CD4-positive, CD25-positive, alpha-beta regulatory T cell (primary cell): ENCODE results near the gene TMEM229A. TPM values are rescaled to one million over a fixed set of nuclear protein-coding genes. Genes with fewer than 3 reads are reported as not detected.
"Not testable (repeated sequence)": the region's sequence is repeated elsewhere in the genome, so short reads cannot be mapped to it uniquely, and the experiment has no call there.

Source experiments
- ATAC-seq, 2 donors: fragments of 150-1000 bp; cut with Tn5 transposase; one replicate each; pipeline ENCODE4 v1.10.0; 2021; ENCODE audit warnings: low read depth in 2 of 2, moderate number of reproducible peaks in 2 of 2, moderate library complexity in 1 of 2
- DNase-seq, 3 donors: peaks; one replicate each; pipeline versions ENCODE4 v3.0.0 to v3.0.0-alpha.2; 2012 to 2022; ENCODE audit warnings: mixed read lengths in 1 of 3
- H3K27ac ChIP-seq: one replicate; pipeline ENCODE4 v1.7.0; 2013; ENCODE audit warnings: mild to moderate bottlenecking, low read length; ENCODE audit not compliant: insufficient read depth, poor library complexity, severe bottlenecking
- H3K27me3 ChIP-seq: one replicate; pipeline ENCODE4 v1.7.0; 2013; ENCODE audit warnings: low read length; ENCODE audit not compliant: control insufficient read depth, insufficient read depth
- H3K36me3 ChIP-seq: one replicate; pipeline ENCODE4 v1.7.0; 2013; ENCODE audit warnings: mild to moderate bottlenecking, low read length, moderate library complexity; ENCODE audit not compliant: control insufficient read depth, insufficient read depth
- H3K4me1 ChIP-seq: 2 replicates; pipeline ENCODE4 v1.7.0; 2013; ENCODE audit warnings: mild to moderate bottlenecking, low read length; ENCODE audit not compliant: insufficient read depth, control insufficient read depth, poor library complexity, severe bottlenecking
- H3K4me3 ChIP-seq: one replicate; pipeline ENCODE4 v1.7.0; 2013; ENCODE audit warnings: low read depth, mild to moderate bottlenecking, low read length, moderate library complexity
- H3K9me3 ChIP-seq, 2 experiments: 1 replicate in 1 of 2; 2 replicates in 1 of 2; pipeline ENCODE4 v1.7.0; 2013; ENCODE audit warnings: low read length in 2 of 2, mild to moderate bottlenecking in 1 of 2, moderate library complexity in 1 of 2; ENCODE audit not compliant: control insufficient read depth in 2 of 2
- H3K27ac Mint-ChIP-seq, 3 donors: one replicate each; pipeline ENCODE4 v1.8.0; 2020 to 2022; ENCODE audit warnings: mild to moderate bottlenecking in 3 of 3, mixed read lengths in 3 of 3, moderate library complexity in 2 of 3
- H3K27me3 Mint-ChIP-seq: one replicate; pipeline ENCODE4 v1.8.0; 2022; ENCODE audit warnings: mild to moderate bottlenecking, mixed read lengths
- H3K36me3 Mint-ChIP-seq: one replicate; pipeline ENCODE4 v1.8.0; 2020; ENCODE audit warnings: mixed read lengths
- H3K4me1 Mint-ChIP-seq, 4 donors: one replicate each; pipeline ENCODE4 v1.8.0; 2020 to 2022; ENCODE audit warnings: mixed read lengths in 4 of 4, mild to moderate bottlenecking in 1 of 4
- H3K4me3 Mint-ChIP-seq, 4 donors: one replicate each; pipeline ENCODE4 v1.8.0; 2020 to 2022; ENCODE audit warnings: mild to moderate bottlenecking in 4 of 4, mixed read lengths in 4 of 4, moderate library complexity in 3 of 4
- H3K9me3 Mint-ChIP-seq, 7 donors: one replicate each; pipeline ENCODE4 v1.8.0; 2020 to 2022; ENCODE audit warnings: mixed read lengths in 7 of 7, mild to moderate bottlenecking in 3 of 7, moderate library complexity in 2 of 7
- polyA plus RNA-seq, 4 donors: library from polyadenylated mRNA; unstranded; fragments of 300-500 nt; fragmentation: Illumina TruSeq; gene quantifications; one replicate each; pipeline ENCODE4 v1.2.3, GENCODE V29; 2021
- total RNA-seq: library from RNA; stranded (reverse); gene quantifications from one replicate; pipeline ENCODE4 v1.2.3, GENCODE V29; 2022

The TMEM229A gene
- total and polyA plus RNA-seq, 5 donors from 2014 or later = not detected

GRCh38 chr7:124031406-124031805 lies 1.5 kb downstream of the TMEM229A start:
- no peaks in the 10 kb centered on the region for H3K9me3 ChIP-seq
- H3K4me1 ChIP-seq = no peaks in the 10 kb centered on the region
- no peak overlapping the region for H3K4me3 ChIP-seq
- Mint-ChIP-seq H3K4me3 (peak overlapping the region in 1 of 4 donors; percentile 10), H3K36me3 (no peaks in the 10 kb centered on the region), H3K4me1 (peaks cover 0 to 7% (median 3%) of the 10 kb centered on the region in 4 donors), H3K9me3 (peaks cover 0 to 5% (median 2%) of the 10 kb centered on the region in 7 donors), H3K27ac (no peak overlapping the region), H3K27me3 (peaks cover 47% of the 10 kb centered on the region)
- no peak for ATAC-seq
- H3K27ac ChIP-seq = no peak overlapping the region
- no peak for DNase-seq
- H3K36me3 ChIP-seq = no peaks in the 10 kb centered on the region
- H3K27me3 ChIP-seq = peaks cover 17% of the 10 kb centered on the region

GRCh38 chr7:124030964-124031363 lies 1.9 kb downstream of the TMEM229A start:
- Histone ChIP-seq H3K27ac (no peak overlapping the region), H3K36me3 (no peaks in the 10 kb centered on the region), H3K4me1 (no peaks in the 10 kb centered on the region), H3K4me3 (no peak overlapping the region), H3K27me3 (peaks cover 17% of the 10 kb centered on the region), H3K9me3 (no peaks in the 10 kb centered on the region)
- Mint-ChIP-seq H3K4me1 (peaks cover 0 to 7% (median 3%) of the 10 kb centered on the region in 4 donors), H3K27ac (no peak overlapping the region), H3K4me3 (no peak overlapping the region), H3K27me3 (peaks cover 47% of the 10 kb centered on the region), H3K36me3 (no peaks in the 10 kb centered on the region), H3K9me3 (peaks cover 0 to 5% (median 0%) of the 10 kb centered on the region in 7 donors)
- DNase-seq = no peak
- ATAC-seq = no peak

GRCh38 chr7:124029396-124030188 lies 3.3 kb downstream of the TMEM229A start:
- Mint-ChIP-seq H3K27me3 (peaks cover 43% of the 10 kb centered on the region), H3K27ac (no peak overlapping the region), H3K4me1 (peaks cover 0 to 7% (median 2%) of the 10 kb centered on the region in 4 donors), H3K9me3 (peaks cover 0 to 5% (median 0%) of the 10 kb centered on the region in 7 donors), H3K4me3 (no peak overlapping the region), H3K36me3 (no peaks in the 10 kb centered on the region)
- H3K27me3 ChIP-seq = peaks cover 15% of the 10 kb centered on the region
- H3K9me3 ChIP-seq = no peaks in the 10 kb centered on the region
- H3K4me3 ChIP-seq = no peak overlapping the region
- H3K36me3 ChIP-seq = no peaks in the 10 kb centered on the region
- ATAC-seq (no peak), DNase-seq (no peak)
- H3K4me1 ChIP-seq = no peaks in the 10 kb centered on the region
- H3K27ac ChIP-seq = no peak overlapping the region

GRCh38 chr7:124027236-124027635 lies 5.6 kb downstream of the TMEM229A start:
- Mint-ChIP-seq H3K9me3 (peaks cover 0 to 4% (median 1%) of the 10 kb centered on the region in 7 donors), H3K36me3 (no peaks in the 10 kb centered on the region), H3K4me1 (peaks cover 0 to 5% (median 2%) of the 10 kb centered on the region in 4 donors), H3K27me3 (peaks cover 30% of the 10 kb centered on the region), H3K4me3 (no peak overlapping the region), H3K27ac (no peak overlapping the region)
- DNase-seq (no peak), ATAC-seq (no peak)
- Histone ChIP-seq H3K9me3 (no peaks in the 10 kb centered on the region), H3K4me1 (no peaks in the 10 kb centered on the region), H3K4me3 (no peak overlapping the region), H3K27me3 (peaks cover 14% of the 10 kb centered on the region), H3K36me3 (no peaks in the 10 kb centered on the region), H3K27ac (no peak overlapping the region)

GRCh38 chr7:124024329-124024728 lies 8.5 kb downstream of the TMEM229A start:
- ATAC-seq, H3K27me3 ChIP-seq, H3K27ac Mint-ChIP-seq, H3K4me1 ChIP-seq, H3K9me3 Mint-ChIP-seq, H3K4me1 Mint-ChIP-seq, DNase-seq, H3K4me3 ChIP-seq, H3K4me3 Mint-ChIP-seq, H3K27ac ChIP-seq, H3K36me3 Mint-ChIP-seq, H3K9me3 ChIP-seq, H3K36me3 ChIP-seq, H3K27me3 Mint-ChIP-seq: not testable (repeated sequence)

- Mint-ChIP-seq H3K27me3 (no peaks in the 10 kb centered on the region), H3K4me1 (peaks cover 0 to 4% (median 0%) of the 10 kb centered on the region in 4 donors), H3K27ac (no peak overlapping the region), H3K9me3 (peaks cover 0 to 7% (median 1%) of the 10 kb centered on the region in 7 donors), H3K36me3 (no peaks in the 10 kb centered on the region), H3K4me3 (no peak overlapping the region)
- ATAC-seq (no peak), DNase-seq (no peak)
- H3K27me3 ChIP-seq = no peaks in the 10 kb centered on the region
- peaks cover 0 to 3% of the 10 kb centered on the region in 2 experiments for H3K9me3 ChIP-seq
- H3K4me1 ChIP-seq = no peaks in the 10 kb centered on the region
- H3K4me3 ChIP-seq = no peak overlapping the region
- no peaks in the 10 kb centered on the region for H3K36me3 ChIP-seq
- H3K27ac ChIP-seq = no peak overlapping the region
Measured at GRCh38 chr7:124022551-124022950, 10.3 kb downstream of the TMEM229A start.

- peaks cover 0 to 4% (median 0%) of the 10 kb centered on the region in 4 donors for H3K4me1 Mint-ChIP-seq
- no peak for ATAC-seq
- no peak overlapping the region for H3K4me3 Mint-ChIP-seq
- peaks cover 0 to 3% of the 10 kb centered on the region in 2 experiments for H3K9me3 ChIP-seq
- DNase-seq = no peak
- peaks cover 0 to 7% (median 3%) of the 10 kb centered on the region in 7 donors for H3K9me3 Mint-ChIP-seq
- H3K4me3 ChIP-seq = no peak overlapping the region
- no peak overlapping the region for H3K27ac ChIP-seq
- no peaks in the 10 kb centered on the region for H3K4me1 ChIP-seq
- H3K27ac Mint-ChIP-seq = no peak overlapping the region
- no peaks in the 10 kb centered on the region for H3K27me3 ChIP-seq
- no peaks in the 10 kb centered on the region for H3K27me3 Mint-ChIP-seq
- no peaks in the 10 kb centered on the region for H3K36me3 Mint-ChIP-seq
- no peaks in the 10 kb centered on the region for H3K36me3 ChIP-seq
Measured at GRCh38 chr7:124020060-124020459, 12.8 kb downstream of the TMEM229A start.

- ATAC-seq (no peak), DNase-seq (no peak)
- Histone ChIP-seq H3K27ac (no peak overlapping the region), H3K4me3 (no peak overlapping the region), H3K4me1 (no peaks in the 10 kb centered on the region), H3K36me3 (no peaks in the 10 kb centered on the region), H3K9me3 (no peaks in the 10 kb centered on the region), H3K27me3 (no peaks in the 10 kb centered on the region)
- Mint-ChIP-seq H3K4me3 (no peak overlapping the region), H3K27me3 (no peaks in the 10 kb centered on the region), H3K9me3 (peaks cover 0 to 3% (median 0%) of the 10 kb centered on the region in 7 donors), H3K27ac (no peak overlapping the region), H3K36me3 (no peaks in the 10 kb centered on the region), H3K4me1 (no peaks in the 10 kb centered on the region)
Measured at GRCh38 chr7:124013306-124013705, 19.6 kb downstream of the TMEM229A start.
